GM18858 (cell line): ENCODE data around the gene ARPC1A.
"Not testable (repeated sequence)": the region's sequence is repeated elsewhere in the genome, so short reads cannot be mapped to it uniquely, and the experiment has no call there.

Source experiments
- ATAC-seq: cut with Tn5 transposase; IDR thresholded peaks from one replicate; pipeline ENCODE4 v1.9.1; 2021; ENCODE audit not compliant: unreplicated experiment

Gene ARPC1A

DNA sequence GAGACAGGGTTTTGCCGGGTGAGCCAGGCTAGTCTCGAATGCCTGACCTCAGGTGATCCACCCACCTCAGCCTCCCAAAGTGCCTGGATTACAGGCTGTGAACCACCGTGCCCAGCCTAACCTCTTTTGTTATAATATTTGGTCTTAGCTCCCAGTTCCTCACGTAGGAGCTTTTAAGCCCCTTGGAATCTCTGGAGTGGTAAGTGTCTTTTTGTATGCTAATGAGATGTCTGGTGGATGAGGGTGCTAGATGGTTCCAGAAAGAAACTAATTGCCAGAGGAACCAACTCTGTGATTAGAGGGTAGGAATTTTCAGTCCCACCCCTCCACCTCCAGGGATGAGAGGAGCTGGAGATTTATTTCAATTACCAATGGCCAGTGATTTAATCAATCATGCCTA is 5.3 kb upstream of the ARPC1A start:
- ATAC-seq: no peak

DNA sequence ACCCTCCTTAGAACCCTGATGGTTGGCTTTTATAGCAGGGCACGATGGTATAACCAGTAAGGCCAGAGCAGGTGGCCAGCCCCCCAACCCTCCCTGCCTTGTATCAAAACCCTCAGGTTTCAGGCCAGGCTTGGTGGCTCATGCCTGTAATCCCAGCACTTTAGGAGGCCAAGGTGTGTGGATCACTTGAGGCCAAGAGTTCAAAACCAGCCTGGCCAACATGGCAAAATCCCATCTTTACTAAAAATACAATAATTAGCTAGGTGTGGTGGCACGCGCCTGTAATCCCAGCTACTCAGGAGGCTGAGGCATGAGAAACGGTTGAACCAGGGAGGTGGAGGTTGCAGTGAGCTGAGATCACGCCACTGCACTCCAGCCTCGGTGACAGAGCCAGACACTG is 3.0 kb upstream of the ARPC1A start:
- not testable (repeated sequence) for ATAC-seq

DNA sequence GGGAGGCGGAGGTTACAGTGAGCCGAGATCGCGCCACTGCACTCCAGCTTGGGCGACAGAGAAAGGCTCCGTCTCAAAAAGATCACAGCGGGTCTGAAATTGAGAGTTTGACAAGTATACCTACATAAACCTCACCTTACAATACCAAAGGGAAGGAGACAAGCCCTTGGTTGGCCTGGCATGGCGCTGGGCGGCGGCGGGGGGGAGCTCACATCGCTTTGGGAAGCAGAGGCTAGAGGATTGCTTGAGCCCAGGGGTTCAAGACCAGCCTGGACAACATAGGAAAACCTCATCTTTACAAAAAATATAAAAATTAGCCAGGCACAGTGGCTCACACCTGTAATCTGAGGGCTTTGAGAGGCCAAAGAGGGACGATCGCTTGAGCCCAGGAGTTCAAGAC is 1.1 kb upstream of the ARPC1A start:
- no peak for ATAC-seq

DNA sequence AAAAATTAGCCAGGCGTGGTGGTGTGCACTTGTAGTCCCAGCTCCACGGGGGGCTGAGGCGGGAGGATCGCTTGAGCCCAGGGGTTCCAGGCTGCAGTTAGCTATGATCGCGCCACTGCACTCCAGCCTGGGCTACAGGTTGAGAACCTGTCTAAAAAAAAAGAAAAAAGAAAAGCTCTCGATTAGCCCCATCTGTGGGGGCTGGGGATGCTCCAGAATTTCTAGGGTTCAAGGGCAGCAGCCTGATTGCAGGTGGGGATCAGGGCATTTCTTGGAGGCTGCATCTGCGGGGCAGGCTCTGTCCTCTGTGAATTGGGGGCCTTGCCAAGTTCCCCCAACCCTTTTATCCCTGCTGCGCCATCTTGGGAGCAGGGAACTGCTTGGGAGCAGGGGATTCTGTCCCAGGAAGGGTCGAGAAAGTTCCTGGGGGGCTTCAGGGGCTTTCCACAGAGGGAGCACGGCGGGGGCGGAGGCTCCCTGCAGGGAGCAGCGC is 651 bp upstream of the ARPC1A start:
- ATAC-seq: peak; percentile 4

DNA sequence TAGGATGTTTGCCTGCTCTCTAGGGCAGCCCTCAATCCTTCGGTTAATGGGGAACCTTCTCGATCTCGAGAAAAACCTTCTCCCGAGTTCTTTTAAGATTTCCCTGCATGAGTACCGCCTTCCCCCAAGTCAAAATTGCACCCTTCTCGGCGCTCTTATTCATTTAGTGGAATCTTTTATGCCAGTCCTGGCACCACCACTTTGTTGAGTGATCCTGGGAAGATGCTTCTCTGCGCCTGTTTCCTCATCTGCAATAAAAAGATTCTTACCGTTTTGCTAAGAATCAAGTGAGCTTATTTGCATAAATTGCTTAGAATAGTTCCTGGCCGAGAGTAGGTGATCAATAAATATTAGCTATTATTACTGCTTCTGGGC is 697 bp downstream of the ARPC1A start:
- ATAC-seq: no peak

DNA sequence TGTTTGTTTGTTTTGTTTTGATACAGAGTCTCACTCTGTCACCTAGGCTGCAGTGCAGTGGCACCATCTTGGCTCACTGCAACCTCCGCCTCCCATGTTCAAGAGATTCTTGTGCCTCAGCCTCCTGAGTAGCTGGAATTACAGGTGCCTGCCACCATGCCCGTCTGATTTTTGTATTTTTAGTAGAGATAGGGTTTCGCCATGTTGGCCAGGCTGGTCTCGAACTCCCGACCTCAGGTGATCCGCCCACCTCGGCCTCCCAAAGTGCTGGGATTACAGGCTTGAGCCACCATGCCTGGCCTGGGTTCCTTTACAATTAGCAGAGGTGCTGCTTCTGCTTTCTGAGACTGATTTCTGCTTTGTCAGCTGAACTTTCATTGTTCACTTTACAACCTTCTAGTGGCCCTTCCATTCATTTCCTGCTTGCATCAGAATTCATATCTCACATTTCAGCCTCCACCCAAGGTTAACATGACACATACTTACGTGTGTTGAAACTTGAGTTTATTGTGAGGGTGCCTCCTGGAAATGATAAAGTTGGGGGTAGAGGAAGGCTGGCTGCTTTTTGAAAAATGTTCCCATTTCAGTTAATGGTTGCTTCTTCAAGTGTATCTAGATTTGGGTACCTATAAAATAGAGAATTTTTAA is 4.7 kb downstream of the ARPC1A start:
- not testable (repeated sequence) for ATAC-seq

DNA sequence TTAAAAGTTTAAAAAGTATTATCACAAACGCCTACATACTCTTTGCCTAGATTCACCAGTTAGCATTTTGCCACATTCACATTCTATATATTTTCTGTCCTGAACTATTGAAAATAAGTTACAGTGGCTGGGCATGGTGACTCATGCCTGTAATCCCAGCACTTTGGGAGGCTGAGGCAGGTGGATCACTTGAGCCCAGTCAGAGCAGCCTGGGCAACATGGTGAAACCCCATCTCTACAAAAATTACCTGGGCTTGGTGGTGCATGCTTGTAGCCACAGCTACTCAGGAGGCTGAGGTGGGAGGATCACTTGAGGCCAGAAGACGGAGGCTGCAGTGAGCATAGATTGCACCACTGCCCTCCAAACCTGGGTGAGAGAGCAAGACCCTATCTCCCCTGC is 5.3 kb downstream of the ARPC1A start:
- no peak for ATAC-seq

DNA sequence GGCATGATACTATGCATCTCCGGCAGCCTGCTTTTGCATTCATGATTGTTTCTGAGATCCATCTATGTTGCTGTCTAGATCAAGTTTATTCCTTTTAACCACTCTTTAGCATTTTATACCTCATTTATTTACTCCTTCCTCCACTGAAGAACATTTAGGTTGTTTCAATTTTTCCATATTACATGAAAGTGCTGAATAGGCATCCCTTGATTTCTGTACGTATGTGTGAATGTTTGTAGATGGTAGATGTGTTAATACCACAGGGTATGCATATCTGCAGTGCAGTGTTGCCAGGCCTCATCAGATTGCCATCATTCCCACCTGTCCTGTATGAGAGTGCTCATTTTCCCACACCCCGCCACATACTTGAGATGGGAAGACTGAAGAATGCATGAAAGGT is 13.9 kb downstream of the ARPC1A start:
- ATAC-seq: no peak

DNA sequence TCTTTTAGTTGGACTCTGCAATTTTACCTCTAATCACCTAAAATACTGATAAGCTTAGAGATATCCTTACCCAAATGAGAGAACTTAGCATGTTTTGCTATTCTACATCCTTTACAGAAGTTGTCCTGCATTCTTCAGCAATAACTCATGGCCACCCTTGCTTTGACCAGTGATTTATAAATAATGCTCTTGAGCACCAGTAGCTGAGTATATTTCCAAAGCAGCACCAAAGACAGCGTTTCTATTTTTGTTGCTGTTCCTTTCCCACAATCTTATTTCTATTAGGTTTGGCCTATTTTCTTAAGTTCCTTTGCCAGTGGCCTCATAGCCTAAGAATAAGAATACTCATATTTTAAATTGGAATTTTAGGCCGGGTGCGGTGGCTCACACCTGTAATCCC is 15.0 kb downstream of the ARPC1A start:
- ATAC-seq: no peak

DNA sequence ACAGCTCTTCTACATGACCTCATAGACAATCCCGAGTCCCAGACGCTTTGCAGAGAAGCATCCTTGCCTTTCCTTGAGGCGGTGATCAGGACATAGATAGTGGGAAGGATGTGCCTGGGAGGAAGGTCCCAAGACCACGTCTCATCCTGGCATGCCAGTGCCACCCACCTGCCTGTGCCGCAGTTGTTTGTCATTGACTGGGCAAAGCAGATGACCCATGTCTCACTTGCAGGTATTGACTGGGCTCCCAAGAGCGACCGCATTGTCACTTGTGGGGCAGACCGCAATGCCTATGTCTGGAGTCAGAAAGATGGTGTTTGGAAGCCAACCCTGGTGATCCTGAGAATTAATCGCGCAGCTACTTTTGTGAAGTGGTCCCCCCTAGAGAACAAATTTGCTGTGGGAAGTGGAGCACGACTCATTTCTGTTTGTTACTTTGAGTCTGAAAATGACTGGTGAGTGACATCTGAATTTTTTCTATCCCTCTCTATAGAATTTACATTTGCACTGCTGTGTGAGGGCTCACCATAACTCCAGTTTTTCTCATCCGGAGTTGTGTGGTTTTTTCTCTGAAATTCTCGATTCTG is 18.5 kb downstream of the ARPC1A start:
- no peak for ATAC-seq

DNA sequence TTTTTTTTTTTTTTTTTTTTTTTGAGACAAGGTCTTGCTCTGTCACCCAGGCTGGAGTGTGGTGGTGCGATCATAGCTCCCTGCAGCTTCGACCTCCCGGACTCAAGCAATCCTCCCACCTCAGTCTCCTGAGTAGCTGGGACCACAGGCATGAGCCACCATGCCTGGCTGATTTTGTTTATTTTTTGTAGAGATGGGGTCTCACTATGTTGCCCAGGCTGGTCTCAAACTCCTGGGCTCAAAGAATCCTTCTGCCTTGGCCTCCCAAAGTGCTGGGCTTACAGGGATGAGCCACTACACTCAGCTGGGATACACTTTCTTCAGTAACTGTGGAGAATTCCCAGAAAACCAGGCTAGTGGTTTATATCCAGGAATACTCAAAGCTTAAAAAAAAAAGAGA is 24.9 kb downstream of the ARPC1A start:
- not testable (repeated sequence) for ATAC-seq

DNA sequence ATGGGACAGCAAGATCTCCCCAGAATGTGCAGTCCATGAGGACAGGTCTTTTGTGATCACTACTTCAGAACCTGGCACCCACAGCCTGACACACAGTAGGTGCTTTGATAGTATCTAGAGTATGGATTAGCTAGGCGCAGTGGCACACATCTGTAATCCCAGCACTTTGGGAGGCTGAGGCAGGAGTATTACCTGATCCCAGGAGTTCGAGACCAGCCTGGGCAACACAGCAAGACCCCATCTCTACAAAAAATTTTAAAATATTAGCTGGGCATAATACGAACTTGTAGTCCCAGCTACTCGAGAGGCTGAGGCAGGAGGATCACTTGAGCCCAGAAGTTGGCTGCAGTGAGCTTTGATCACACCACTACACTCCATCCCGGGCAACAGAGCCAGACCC is 26.5 kb downstream of the ARPC1A start:
- ATAC-seq: no peak

DNA sequence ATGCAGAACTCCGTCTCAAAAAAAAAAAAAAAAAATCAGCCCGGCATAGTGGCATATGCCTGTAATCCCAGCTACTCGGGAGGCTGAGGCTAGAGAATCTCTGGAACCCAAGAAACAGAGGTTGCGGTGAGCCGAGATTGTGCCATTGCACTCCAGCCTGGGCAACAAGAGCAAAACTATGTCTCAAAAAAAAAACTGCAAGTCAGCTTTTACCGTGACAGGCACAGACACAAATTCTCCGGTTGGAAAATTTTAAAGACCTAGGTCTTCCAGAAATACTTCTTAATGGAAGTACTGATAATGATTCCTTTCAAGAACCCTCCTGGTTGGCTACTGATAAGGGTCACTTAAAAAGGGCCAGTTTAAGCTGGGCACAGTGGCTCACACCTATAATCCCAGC is 29.4 kb downstream of the ARPC1A start:
- ATAC-seq: no peak

DNA sequence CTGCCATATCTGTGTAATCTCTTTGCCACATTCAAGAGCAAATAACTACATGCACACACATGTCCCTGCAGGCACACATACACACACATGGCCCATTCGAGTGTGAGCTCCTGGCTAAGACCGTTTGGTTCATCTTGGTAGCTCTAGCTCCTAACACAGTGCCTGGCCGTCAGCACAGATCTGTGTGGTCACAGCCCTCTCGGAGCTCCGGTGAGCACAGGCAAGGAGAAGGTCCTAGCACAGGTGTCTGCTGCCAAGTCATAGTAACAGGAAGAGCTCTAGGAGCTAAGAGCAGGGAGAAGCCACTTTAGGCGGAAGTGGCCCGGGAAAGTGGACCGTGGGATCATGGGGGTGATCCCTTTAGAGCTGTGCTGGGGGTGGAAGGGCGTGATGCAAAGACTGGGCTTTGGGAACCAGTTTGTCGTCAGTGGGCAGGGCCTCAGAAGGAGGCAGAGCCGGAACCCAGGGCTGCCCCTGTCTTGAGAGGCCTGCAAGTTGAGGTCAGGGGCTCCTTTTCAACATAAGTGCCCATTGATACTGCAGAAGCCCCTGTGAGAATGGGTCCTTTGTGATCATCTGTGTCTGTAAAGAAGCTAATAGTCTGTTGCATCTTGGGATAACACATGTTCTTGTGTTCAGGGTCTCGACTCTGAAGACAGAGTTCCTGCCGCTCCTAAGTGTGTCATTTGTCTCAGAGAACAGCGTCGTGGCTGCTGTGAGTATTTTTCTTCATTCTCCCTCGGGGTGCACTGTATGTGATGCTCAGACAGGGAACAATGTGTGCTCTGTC is 32.2 kb downstream of the ARPC1A start:
- no peak for ATAC-seq

DNA sequence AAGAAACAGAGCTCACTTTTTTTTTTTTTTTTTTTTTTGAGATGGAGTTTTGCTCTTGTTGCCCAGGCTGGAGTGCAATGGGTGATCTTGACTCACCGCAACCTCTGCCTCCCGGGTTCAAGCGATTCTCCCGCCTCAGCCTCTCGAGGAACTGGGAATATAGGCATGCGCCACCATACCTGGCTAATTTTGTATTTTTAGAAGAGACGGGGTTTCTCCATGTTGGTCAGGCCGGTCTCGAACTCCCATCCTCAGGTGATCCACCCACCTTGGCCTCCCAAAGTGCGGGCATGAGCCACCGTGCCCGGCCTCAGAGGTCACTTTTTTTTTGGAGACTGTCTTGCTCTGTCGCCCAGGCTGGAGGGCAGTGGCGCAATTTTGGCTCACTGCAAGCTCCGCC is 32.8 kb downstream of the ARPC1A start:
- ATAC-seq: not testable (repeated sequence)

DNA sequence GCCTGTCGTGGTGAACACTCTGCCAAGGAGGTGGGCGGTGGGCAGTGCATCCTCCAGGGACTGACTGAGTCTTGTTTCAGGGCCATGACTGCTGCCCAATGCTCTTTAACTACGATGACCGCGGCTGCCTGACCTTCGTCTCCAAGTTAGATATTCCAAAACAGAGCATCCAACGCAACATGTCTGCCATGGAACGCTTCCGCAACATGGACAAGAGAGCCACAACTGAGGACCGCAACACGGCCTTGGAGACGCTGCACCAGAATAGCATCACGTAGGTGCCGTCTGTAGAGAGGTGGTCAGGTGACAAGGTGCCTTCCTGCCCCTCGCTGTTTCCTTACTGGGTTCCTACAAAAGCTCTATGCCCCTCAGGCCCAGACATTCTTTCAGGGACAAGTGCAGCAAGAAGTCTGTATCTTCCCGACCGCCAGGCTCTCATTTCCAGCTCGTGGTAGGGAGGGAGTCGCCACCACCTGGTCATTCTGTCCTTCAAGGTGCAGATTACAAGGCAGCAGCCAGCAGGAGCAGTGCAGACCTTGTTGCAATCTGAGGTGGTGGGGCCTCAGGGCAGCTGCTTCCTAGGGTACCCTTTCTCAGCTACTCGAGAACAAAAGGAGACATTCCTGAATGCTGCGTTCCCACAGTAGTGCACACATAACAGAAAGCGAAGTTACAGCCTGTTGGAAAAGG is 33.9 kb downstream of the ARPC1A start:
- ATAC-seq: no peak

DNA sequence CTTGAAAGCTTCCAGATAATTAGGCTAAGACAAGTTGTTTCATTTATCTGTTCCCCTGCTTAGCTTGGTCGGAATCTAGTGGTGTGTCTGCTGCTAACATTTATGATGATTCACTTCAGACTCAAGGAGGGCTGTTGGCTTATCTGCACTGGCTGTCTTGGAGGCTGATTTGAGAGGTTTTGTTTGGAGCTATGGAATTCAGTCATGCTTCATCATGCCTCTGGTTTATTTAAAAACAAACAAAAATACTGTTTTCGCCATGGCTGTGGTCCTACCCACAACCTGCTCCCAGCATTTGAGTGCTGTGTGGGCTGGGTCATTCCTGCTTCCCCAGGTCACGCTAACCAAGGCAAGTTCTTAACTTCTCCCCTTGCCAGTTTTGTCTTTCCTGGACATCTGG is 37.1 kb downstream of the ARPC1A start:
- ATAC-seq: no peak

DNA sequence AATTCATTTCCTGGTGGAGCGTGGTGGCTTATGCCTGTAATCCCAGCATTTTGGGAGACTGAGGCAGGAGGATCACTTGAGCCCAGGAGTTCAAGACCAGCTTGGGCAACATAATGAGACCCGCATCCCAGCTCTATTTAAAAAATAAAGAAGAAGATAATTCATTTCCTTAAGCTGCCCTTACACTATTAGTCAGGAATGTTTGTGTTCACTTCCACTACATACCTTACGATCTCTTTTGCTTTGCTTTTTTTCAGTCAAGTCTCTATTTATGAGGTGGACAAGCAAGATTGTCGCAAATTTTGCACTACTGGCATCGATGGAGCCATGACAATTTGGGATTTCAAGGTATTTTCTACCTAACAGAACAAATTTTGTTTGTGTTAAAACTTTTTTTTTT is 37.6 kb downstream of the ARPC1A start:
- ATAC-seq: no peak

DNA sequence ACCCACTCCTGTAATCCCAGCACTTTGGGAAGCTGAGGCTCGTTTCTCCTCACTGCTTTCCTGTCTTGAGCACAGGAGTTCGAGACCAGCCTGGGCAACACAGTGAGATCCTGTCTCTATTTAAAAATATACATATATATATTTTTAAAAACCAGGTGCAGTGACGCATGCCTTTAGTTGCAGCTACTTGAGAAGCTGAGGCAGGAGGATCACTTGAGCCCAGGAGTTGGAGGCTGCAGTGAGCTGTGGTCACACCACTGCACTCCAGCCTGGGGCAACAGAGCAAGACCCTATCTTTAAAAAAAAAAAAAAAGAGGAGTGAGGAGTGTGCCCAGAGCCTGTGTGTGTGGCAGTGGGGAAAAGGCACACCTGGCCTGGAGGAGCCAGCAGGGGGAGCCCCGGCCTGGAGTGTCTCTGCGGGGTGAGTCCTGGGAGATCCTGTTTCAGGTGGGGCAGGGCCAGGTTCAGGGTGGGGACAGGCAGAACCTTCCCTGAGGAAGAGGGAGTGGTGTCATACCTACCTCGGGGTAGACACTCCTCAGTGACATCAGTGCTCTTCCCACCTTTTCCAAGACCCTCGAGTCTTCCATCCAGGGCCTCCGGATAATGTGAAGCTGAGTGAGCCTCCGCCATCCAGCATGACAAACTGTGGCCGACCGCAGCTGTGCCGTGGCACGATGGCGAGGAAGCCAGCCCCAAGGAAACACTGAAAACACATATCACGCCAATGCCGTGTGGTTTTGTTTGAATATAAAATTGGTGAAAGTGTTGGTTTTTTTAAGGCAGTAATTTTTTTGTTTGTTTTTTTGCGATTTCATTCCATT is 39.8 kb downstream of the ARPC1A start:
- no peak for ATAC-seq

DNA sequence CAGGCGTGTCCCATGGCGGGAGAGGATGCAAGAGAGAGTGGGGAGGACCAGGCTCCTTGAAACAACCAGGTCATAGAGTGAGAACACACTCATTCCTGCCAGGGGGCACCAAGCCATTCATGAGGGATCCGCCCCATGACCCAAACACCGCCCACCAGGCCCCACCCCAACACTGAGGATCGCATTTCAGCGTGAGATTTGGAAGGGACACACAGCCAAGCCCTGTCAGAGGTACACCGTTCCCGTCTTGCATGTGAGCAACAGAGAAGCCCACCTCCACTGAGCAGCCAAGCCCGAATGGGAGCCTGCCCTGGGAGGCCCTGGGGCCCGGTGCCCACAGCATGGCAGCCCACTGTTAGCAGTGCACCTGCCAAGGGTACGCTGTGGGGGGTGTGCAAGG is 40.9 kb downstream of the ARPC1A start:
- no peak for ATAC-seq
